Measurements from ENCODE around the gene ENOX1.

The ENOX1 gene

GRCh38 chr13:43307921-43308433, 478.8 kb downstream of the ENOX1 start:
- Mint-ChIP-seq H3K27ac (no peak overlapping the region), H3K27me3 (ENCODE audit: low read depth) (peaks cover 33% of the 10 kb centered on the region), H3K36me3 (ENCODE audit: low read depth) (no peaks in the 10 kb centered on the region), H3K4me1 (ENCODE audit: low read depth) (no peaks in the 10 kb centered on the region), H3K9me3 (no peaks in the 10 kb centered on the region), H3K4me3 (no peak overlapping the region)

- no peak overlapping the region for H3K4me3 Mint-ChIP-seq
- H3K27ac Mint-ChIP-seq: no peak overlapping the region
- H3K27me3 Mint-ChIP-seq (ENCODE audit: low read depth): peaks cover 32% of the 10 kb centered on the region
- no peaks in the 10 kb centered on the region for H3K9me3 Mint-ChIP-seq
- H3K36me3 Mint-ChIP-seq (ENCODE audit: low read depth): no peaks in the 10 kb centered on the region
- H3K4me1 Mint-ChIP-seq (ENCODE audit: low read depth): no peaks in the 10 kb centered on the region
Measured at GRCh38 chr13:43307221-43307920, 479.4 kb downstream of the ENOX1 start.

DNA sequence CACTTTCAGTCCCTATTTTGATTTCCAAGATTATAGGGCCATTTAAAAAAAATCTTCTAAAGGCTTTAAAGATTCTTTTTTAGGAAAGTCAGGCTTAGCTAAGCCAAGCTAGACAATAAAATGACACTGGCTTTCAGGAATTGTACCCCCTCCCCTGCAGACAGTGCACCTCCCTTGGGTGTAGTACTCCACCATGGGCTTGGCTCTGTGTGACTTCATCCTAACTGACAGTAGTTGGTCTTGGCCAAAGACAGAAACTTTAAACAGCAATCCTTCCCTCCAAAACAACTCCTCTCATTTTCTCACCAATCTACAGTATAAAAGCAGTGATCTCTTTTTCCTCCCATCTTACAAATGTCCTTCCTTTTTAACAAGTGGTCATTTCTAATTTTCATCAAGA, 480.4 kb downstream of the ENOX1 start:
- Mint-ChIP-seq H3K4me3 (no peak overlapping the region), H3K27ac (no peak overlapping the region), H3K36me3 (ENCODE audit: low read depth) (no peaks in the 10 kb centered on the region), H3K4me1 (ENCODE audit: low read depth) (no peaks in the 10 kb centered on the region), H3K9me3 (no peaks in the 10 kb centered on the region), H3K27me3 (ENCODE audit: low read depth) (peaks cover 27% of the 10 kb centered on the region)

GRCh38 chr13:43305416-43305815, 481.4 kb downstream of the ENOX1 start:
- H3K27me3 Mint-ChIP-seq (ENCODE audit: low read depth): peaks cover 23% of the 10 kb centered on the region
- H3K4me1 Mint-ChIP-seq (ENCODE audit: low read depth): no peaks in the 10 kb centered on the region
- no peak overlapping the region for H3K27ac Mint-ChIP-seq
- no peaks in the 10 kb centered on the region for H3K36me3 Mint-ChIP-seq (ENCODE audit: low read depth)
- H3K4me3 Mint-ChIP-seq: no peak overlapping the region
- no peaks in the 10 kb centered on the region for H3K9me3 Mint-ChIP-seq

DNA sequence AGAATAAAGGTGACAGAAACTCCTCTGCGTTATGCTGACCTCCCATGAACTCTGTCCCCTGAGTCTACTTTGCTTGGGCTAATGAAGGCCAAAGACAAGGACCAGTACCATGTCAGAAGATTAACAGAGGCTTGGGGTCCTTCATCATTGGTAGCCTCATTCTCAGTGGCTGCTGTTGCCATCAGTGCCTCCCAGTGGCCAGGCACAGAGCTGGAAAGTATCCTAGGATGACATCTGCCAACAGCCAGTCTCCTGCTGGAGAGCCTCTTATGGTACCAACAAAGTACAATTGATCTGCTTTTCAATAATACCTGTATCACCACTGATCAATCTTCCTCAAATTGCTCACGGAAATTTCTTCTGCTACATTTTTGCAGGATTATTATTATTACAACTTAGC, 481.8 kb downstream of the ENOX1 start:
- Mint-ChIP-seq H3K27me3 (ENCODE audit: low read depth) (peaks cover 25% of the 10 kb centered on the region), H3K36me3 (ENCODE audit: low read depth) (no peaks in the 10 kb centered on the region), H3K9me3 (no peaks in the 10 kb centered on the region), H3K4me3 (no peak overlapping the region), H3K4me1 (ENCODE audit: low read depth) (no peaks in the 10 kb centered on the region), H3K27ac (no peak overlapping the region)

- no peaks in the 10 kb centered on the region for H3K36me3 Mint-ChIP-seq (ENCODE audit: low read depth)
- H3K27ac Mint-ChIP-seq: no peak overlapping the region
- no peak overlapping the region for H3K4me3 Mint-ChIP-seq
- H3K4me1 Mint-ChIP-seq (ENCODE audit: low read depth): no peaks in the 10 kb centered on the region
- no peaks in the 10 kb centered on the region for H3K9me3 Mint-ChIP-seq
- H3K27me3 Mint-ChIP-seq (ENCODE audit: low read depth): peaks cover 30% of the 10 kb centered on the region
Measured at GRCh38 chr13:43304449-43304848, 482.3 kb downstream of the ENOX1 start.

- H3K27ac Mint-ChIP-seq: no peak overlapping the region
- no peaks in the 10 kb centered on the region for H3K9me3 Mint-ChIP-seq
- H3K4me1 Mint-ChIP-seq (ENCODE audit: low read depth): no peaks in the 10 kb centered on the region
- H3K27me3 Mint-ChIP-seq (ENCODE audit: low read depth): peaks cover 36% of the 10 kb centered on the region
- H3K36me3 Mint-ChIP-seq (ENCODE audit: low read depth): no peaks in the 10 kb centered on the region
- H3K4me3 Mint-ChIP-seq: no peak overlapping the region
Measured at GRCh38 chr13:43303033-43303729, 483.6 kb downstream of the ENOX1 start.

DNA sequence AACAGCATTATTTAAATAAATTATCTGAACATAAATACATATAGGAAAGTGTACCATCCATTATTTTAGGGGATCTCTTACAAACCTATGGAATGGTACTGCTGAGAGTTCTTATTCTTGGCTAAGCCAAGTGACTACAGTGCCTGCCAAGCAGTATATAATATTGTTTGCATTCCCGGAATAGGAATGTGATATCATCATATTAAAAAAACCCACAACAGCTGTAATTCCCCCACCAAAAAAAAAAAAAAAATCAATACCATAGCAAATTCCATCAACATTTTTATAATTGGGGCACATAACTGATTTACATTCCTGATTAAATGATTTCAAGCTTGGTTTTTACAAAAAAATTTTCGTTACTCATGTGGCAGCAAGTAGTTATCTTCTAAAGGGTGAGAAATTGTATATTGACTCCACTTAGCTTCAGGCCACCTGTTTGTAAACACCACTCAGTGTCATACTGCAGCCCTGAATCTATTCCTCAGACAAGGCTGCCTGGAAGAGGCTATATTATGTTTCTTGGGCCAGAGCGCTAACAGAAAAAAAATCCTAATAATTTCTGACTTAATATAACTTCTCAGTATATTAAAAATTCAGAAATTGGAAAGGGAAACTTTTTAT, 485.3 kb downstream of the ENOX1 start:
- Mint-ChIP-seq H3K27me3 (ENCODE audit: low read depth) (peaks cover 25% of the 10 kb centered on the region), H3K27ac (no peak overlapping the region), H3K9me3 (no peaks in the 10 kb centered on the region), H3K36me3 (ENCODE audit: low read depth) (no peaks in the 10 kb centered on the region), H3K4me3 (no peak overlapping the region), H3K4me1 (ENCODE audit: low read depth) (no peaks in the 10 kb centered on the region)

DNA sequence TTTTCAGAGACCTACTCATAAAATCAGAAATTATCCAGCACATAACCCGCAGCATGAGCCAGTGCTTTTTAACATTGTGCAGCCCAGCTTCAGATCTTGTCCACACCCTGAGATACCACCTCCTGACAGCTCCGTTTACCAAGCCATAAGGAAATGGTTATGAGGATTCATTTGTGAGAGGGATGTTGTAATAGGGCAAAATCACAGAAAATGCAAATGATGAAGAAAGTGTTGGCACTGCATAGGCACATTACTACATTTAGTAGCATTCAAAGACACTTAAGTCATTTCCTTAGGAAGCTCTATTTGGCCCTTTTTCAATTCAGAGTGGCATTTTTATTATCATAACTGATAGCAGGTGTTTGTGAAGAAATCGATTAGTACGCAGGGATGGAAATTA, 485.9 kb downstream of the ENOX1 start:
- no peak overlapping the region for H3K27ac Mint-ChIP-seq
- no peaks in the 10 kb centered on the region for H3K36me3 Mint-ChIP-seq (ENCODE audit: low read depth)
- H3K4me1 Mint-ChIP-seq (ENCODE audit: low read depth): no peaks in the 10 kb centered on the region
- H3K9me3 Mint-ChIP-seq: no peaks in the 10 kb centered on the region
- peaks cover 22% of the 10 kb centered on the region for H3K27me3 Mint-ChIP-seq (ENCODE audit: low read depth)
- no peak overlapping the region for H3K4me3 Mint-ChIP-seq

GRCh38 chr13:43299374-43299773, 487.4 kb downstream of the ENOX1 start:
- no peak overlapping the region for H3K4me3 Mint-ChIP-seq
- H3K36me3 Mint-ChIP-seq (ENCODE audit: low read depth): no peaks in the 10 kb centered on the region
- H3K27ac Mint-ChIP-seq: no peak overlapping the region
- peaks cover 18% of the 10 kb centered on the region for H3K27me3 Mint-ChIP-seq (ENCODE audit: low read depth)
- no peaks in the 10 kb centered on the region for H3K4me1 Mint-ChIP-seq (ENCODE audit: low read depth)
- no peaks in the 10 kb centered on the region for H3K9me3 Mint-ChIP-seq

- Mint-ChIP-seq H3K27ac (no peak overlapping the region), H3K27me3 (ENCODE audit: low read depth) (peaks cover 15% of the 10 kb centered on the region), H3K4me3 (no peak overlapping the region)
Measured at GRCh38 chr13:43298816-43299215, 488.0 kb downstream of the ENOX1 start.

GRCh38 chr13:43297967-43298678, 488.6 kb downstream of the ENOX1 start:
- Mint-ChIP-seq H3K9me3 (no peaks in the 10 kb centered on the region), H3K4me1 (ENCODE audit: low read depth) (no peaks in the 10 kb centered on the region), H3K27ac (no peak overlapping the region), H3K4me3 (no peak overlapping the region), H3K27me3 (ENCODE audit: low read depth) (peaks cover 15% of the 10 kb centered on the region), H3K36me3 (ENCODE audit: low read depth) (no peaks in the 10 kb centered on the region)

More at GRCh38 chr13:43298816-43299215, 488.0 kb downstream of the ENOX1 start:
- no peaks in the 10 kb centered on the region for H3K36me3 Mint-ChIP-seq (ENCODE audit: low read depth)
- H3K4me1 Mint-ChIP-seq (ENCODE audit: low read depth): no peaks in the 10 kb centered on the region
- H3K9me3 Mint-ChIP-seq: no peaks in the 10 kb centered on the region

DNA sequence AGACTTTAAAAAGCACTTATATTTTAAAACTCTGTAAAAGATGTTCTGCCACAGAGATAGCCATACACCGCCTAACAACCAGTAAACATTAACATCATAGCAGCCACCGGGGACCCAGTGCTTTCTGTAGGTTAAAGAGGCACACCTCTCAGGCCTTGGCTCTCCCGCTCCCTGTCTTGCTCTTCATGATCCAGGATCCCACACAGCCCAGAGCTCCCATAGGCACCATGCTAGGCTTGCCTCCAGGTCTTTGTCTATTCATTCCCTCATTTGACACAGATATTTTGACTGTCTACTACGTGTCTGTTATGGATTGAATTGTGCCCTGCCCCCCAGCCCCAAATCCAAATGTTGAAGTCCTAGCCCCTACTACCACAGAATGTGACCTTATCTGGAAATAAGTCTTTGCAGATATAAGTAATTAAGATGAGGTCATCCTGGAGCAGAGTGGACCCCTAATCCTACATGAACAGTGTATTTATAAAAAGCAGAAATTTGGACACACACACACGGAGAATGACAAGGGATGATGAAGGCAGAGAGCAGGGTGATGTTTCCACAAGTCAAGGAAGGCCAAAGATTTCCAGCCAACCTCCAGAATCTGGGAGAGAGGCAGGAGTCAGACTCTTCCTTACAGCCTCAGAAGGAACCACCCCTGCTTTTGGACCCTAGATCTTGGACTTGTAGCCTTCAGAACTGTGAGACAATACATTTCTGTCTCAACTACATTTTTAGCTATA, 490.8 kb downstream of the ENOX1 start:
- Mint-ChIP-seq H3K4me3 (no peak overlapping the region), H3K27ac (no peak overlapping the region), H3K9me3 (no peaks in the 10 kb centered on the region), H3K4me1 (ENCODE audit: low read depth) (no peaks in the 10 kb centered on the region), H3K27me3 (ENCODE audit: low read depth) (peaks cover 15% of the 10 kb centered on the region), H3K36me3 (ENCODE audit: low read depth) (no peaks in the 10 kb centered on the region)

- no peak overlapping the region for H3K4me3 Mint-ChIP-seq
- H3K4me1 Mint-ChIP-seq (ENCODE audit: low read depth): no peaks in the 10 kb centered on the region
- peaks cover 15% of the 10 kb centered on the region for H3K27me3 Mint-ChIP-seq (ENCODE audit: low read depth)
- H3K27ac Mint-ChIP-seq: no peak overlapping the region
- H3K36me3 Mint-ChIP-seq (ENCODE audit: low read depth): no peaks in the 10 kb centered on the region
- no peaks in the 10 kb centered on the region for H3K9me3 Mint-ChIP-seq
Measured at GRCh38 chr13:43295321-43295720, 491.5 kb downstream of the ENOX1 start.
